AG10803 (cell line): Measurements from ENCODE around the gene SLC35A1.

Source experiments
- DNase-seq: peaks from one replicate; pipeline ENCODE4 v3.0.0; 2010; ENCODE audit warnings: low read depth
- H3K4me3 ChIP-seq: 2 replicates; pipeline ENCODE4 v1.5.1; 2011; ENCODE audit warnings: mild to moderate bottlenecking, low read length, control low read depth
- TF ChIP-seq, protein P1 (sequence below): conservative IDR thresholded peaks from 2 replicates; pipeline ENCODE4 v1.5.1; 2011; ENCODE audit warnings: mild to moderate bottlenecking, low read length, control low read depth, inconsistent platforms

Gene SLC35A1

DNA sequence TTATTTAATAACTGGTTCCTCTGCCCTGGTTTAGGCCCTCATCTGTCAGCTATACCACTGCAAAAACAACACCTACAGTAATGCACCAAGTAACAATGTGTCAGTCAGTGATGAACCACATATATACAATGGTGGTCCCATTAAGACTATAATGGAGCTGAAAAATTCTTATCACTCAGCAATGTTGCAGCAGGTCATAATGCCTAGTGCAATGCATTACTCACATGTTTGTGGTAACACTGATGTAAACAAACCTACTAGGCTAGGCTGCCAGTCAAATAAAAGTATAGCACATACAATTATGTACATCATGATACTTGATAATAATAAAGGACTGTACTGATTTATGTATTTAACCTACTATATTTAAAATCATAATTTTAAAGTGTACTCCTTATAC lies 85.7 kb downstream of the SLC35A1 start:
- no peak for DNase-seq
- H3K4me3 ChIP-seq = no peak overlapping the region
- TF ChIP-seq, protein P1, sequence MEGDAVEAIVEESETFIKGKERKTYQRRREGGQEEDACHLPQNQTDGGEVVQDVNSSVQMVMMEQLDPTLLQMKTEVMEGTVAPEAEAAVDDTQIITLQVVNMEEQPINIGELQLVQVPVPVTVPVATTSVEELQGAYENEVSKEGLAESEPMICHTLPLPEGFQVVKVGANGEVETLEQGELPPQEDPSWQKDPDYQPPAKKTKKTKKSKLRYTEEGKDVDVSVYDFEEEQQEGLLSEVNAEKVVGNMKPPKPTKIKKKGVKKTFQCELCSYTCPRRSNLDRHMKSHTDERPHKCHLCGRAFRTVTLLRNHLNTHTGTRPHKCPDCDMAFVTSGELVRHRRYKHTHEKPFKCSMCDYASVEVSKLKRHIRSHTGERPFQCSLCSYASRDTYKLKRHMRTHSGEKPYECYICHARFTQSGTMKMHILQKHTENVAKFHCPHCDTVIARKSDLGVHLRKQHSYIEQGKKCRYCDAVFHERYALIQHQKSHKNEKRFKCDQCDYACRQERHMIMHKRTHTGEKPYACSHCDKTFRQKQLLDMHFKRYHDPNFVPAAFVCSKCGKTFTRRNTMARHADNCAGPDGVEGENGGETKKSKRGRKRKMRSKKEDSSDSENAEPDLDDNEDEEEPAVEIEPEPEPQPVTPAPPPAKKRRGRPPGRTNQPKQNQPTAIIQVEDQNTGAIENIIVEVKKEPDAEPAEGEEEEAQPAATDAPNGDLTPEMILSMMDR = no peak

- DNase-seq = peak; percentile 44
- no peak overlapping the region for H3K4me3 ChIP-seq
- TF ChIP-seq, protein P1 = no peak
These were observed 88.2 kb downstream of the SLC35A1 start for GRCh38 chr6:87561017-87561416.
